Glomerular endothelial cell (primary cell): Measurements from ENCODE around the gene FIBP. TPM values are rescaled to one million over a fixed set of nuclear protein-coding genes. Genes with fewer than 3 reads are reported as not detected.

ENCODE experiments used
- DNase-seq: peaks from one replicate; pipeline ENCODE4 v3.0.0-alpha.2; 2011; ENCODE audit warnings: low read depth, low spot score; ENCODE audit errors: extremely low read depth
- total RNA-seq: library from RNA; depleted of rRNA; stranded (reverse); fragments of >200 nt; gene quantifications from 2 replicates; pipeline ENCODE4 v1.2.3, GENCODE V29; 2015

FIBP gene
- total RNA-seq, 1 donor from 2014 or later: 131 TPM

DNA sequence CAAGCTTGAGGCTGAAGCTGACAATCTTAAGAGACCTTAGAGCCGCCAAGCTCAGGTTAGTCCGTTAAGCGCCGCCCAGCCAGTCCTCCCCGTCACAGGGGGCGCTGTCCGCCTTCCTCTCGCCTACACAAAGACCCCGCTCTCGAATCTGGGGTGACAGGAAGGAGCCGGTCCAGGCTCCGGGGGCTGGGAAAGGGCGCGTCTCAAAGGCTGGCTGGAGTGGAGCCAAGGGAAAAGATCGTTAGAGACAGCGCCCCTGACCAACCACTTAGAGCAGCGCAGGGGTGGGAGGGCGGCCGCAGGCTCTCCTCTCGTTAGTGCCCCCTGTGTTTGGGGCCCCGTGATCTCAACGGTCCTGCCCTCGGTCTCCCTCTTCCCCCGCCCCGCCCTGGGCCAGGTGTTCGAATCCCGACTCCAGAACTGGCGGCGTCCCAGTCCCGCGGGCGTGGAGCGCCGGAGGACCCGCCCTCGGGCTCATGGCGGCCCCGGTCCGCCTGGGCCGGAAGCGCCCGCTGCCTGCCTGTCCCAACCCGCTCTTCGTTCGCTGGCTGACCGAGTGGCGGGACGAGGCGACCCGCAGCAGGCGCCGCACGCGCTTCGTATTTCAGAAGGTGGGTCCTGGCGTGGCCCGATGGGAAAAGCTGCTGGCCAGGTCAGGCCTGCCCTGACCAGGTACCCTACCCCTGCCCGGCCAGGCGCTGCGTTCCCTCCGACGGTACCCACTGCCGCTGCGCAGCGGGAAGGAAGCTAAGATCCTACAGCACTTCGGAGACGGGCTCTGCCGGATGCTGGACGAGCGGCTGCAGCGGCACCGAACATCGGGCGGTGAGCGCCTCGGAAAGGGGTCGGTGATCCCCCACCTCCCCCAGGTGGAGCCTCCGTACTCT lies 27.8 kb downstream of the FIBP start, which contains the start of gene MUS81:
TSS of gene MUS81 (plus strand) at position 156 of the 887 bp plus-strand sequence. CDS start at position 477, 321 bp downstream.
- DNase-seq: no peak

DNA sequence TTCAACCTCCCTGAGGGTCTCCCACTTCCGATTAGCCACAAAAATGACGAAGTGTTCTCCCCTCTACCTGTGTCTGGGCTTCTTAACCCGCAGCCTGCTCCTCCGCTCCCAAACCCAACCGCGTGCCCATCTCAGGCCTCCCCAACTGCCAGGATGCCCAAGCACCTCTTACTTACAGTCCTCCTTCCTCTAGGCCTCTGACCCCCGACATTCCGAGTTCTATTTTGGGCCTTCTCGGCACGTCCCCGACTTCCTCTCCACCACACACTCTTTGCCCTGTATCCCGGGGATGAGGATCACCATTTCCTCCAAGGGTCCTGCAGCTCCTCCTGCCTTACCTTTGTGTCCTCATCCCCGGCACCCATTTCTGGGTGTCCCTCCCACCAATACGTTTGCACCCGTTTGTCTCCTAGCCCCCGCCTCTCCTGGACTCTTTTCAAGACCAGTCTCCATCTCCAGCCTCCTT lies 28.4 kb downstream of the FIBP start:
- peak; percentile 16 for DNase-seq

DNA sequence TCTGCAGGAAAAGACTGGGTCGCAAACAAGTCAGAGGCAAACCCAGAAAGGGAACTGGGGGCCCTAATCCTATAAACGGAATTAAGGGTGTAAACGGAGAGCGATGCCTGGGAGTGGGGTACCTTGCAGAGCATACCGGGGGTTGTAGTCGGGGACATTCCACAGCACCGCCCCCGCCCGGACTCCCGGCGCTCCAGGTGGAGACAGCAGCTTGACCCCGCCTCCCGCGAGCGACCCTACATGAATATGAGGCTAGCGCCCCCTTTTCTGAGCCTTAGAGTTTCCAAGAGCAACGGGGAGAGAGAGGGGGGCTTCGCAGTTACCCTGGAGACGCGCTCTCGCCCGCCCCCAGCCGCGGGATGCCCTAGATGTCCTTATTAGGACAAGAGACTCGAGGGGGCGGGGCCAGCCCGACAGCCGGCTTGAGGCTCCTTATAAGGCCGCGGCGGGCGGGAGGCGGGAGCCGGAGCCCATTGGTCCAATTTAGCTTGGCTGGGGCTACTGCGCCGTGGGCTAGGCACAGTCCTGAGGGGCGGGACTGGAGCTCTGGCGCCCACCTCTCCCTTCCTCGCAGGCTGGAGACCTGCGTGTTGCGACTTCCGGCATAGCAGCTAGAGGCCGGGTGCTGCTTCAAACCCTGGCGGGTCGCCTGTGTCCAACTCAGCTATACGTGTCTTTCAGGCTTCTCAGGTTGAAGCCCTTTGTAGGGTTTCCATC lies 29.0 kb downstream of the FIBP start:
- DNase-seq: peak; percentile 41

DNA sequence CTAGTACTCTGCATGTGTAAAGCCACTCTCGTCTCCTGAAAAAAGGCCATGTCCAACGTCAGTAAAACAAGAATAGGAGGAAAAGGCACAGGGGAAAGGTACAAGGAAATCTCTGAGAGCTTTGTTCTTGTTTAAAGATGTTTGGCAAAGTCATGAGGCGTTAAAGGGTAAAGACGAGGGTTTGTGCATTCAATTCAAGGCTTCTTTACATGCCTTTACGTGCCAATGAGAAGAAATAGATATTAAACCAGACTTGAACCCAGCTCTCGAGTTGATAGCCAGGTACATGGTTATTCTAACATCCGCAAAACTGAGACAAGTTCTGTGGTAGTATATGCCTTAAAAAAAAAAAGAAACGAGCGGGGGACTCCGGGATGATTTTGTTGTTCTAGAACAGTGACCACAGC lies 29.6 kb downstream of the FIBP start:
- DNase-seq: no peak

DNA sequence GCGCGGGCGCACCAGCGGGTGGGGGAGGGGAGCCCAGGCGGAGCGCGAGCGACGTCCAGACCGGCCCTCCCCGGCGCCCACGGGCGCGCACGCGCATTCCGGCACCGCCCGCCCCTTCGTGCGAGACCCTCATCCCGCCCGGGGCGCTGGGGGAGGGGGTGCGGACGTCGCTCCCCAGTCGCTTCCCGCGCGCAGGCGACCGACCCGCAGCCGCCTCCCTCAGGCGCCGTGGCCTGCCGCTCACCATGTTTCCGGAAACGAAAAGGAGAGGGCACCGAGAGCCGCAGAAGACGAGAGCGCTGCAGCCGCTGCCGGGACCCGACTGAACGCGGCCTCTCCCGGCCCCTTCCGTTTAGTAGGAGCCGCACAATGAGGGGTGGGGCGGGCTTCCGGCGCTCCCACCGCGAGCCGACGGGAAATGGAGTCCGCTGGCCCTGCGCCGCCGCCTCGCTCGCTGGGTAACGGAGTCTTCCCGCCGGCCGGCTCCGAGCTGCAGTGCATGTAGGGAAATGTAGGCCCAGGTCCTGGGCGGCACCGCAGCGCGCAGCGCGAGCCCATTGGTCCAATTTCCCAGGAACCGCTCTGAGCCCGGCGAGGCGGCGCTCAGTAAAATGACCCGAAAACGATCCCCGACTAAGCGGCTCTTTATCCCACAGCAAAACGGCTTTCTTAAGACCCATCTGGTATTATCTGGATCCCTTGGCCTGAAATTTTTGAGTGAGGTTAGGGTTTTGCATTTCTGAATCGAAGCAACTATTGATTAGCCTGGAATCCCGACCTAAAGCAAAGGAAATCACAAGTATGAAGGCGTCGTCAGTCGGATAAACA lies 30.2 kb downstream of the FIBP start, which contains the start of gene CFL1:
TSS of gene CFL1 (minus strand) at position 328 of the 828 bp plus-strand sequence. CDS start at position 247, 81 bp downstream.
- no peak for DNase-seq

DNA sequence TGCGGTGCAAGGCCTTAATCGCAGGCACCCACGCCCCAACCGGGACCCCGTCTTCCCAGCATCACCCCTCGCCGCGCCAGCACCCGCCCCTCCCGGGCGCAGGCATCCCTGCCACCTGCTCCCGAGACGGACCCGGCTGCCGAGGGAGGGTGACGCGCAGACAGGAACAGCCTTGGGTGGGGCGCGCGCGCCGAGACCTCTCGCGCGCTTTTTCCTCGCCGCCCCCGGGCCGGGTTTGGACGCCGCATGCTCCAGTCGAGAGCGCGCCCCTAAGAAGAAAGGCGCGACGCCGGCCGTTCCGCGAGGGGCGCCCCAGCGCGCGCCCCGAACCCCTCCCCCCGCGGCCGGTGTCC lies 30.8 kb downstream of the FIBP start:
- DNase-seq: no peak

DNA sequence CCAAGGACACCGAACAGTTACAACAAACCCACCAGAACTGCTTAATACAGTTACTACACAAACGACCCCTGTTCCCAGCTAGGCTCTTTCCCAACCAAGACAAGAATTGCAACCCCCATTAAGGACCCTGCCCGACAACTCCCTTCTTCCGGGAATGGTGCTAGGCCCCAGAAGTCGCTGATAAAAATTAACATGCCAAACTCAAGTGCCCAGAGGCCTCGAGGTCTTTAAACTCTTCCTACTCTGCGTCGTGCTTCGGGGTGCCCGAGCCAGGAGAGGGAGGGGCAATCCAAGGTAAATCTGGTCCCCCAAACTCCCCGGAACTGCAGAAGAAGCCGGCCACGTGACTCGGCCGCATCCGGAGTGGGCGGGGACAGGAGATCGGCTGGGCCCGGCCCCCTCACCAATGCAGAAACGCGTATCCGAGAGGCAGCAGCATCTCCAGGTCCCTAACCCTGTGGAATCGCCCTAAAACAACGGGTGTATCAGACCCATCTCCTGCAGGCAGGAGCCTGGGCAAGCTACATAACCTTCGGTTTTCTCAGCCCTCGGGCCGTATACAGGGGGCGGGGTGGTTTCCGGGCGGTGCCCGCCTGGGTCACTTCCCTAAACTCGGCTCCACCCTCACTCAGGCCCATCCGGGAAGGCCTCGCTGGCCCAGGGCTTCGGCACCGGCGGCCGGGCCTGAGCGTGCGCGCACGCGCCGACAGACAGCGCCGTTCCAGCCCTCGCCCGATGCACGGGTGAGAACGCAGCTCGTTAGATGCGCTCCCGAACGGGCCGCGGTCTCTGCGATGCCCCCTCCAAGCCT lies 31.4 kb downstream of the FIBP start:
- DNase-seq: no peak

DNA sequence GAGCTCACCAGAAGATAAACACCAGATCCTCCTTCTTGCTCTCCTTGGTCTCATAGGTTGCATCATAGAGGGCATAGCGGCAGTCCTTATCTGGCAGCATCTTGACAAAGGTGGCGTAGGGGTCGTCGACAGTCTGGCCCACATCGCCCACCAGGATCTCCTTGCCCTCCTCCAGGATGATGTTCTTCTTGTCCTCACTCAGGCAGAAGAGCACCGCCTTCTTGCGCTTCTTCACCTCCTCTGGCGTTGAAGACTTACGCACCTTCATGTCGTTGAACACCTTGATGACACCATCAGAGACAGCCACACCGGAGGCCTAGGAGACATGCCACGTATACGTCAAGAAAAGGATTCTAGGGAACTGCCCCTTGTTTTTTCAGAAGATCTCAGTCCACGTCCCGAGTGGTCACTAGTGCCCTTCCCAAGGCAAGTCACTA lies 32.3 kb downstream of the FIBP start:
- no peak for DNase-seq

DNA sequence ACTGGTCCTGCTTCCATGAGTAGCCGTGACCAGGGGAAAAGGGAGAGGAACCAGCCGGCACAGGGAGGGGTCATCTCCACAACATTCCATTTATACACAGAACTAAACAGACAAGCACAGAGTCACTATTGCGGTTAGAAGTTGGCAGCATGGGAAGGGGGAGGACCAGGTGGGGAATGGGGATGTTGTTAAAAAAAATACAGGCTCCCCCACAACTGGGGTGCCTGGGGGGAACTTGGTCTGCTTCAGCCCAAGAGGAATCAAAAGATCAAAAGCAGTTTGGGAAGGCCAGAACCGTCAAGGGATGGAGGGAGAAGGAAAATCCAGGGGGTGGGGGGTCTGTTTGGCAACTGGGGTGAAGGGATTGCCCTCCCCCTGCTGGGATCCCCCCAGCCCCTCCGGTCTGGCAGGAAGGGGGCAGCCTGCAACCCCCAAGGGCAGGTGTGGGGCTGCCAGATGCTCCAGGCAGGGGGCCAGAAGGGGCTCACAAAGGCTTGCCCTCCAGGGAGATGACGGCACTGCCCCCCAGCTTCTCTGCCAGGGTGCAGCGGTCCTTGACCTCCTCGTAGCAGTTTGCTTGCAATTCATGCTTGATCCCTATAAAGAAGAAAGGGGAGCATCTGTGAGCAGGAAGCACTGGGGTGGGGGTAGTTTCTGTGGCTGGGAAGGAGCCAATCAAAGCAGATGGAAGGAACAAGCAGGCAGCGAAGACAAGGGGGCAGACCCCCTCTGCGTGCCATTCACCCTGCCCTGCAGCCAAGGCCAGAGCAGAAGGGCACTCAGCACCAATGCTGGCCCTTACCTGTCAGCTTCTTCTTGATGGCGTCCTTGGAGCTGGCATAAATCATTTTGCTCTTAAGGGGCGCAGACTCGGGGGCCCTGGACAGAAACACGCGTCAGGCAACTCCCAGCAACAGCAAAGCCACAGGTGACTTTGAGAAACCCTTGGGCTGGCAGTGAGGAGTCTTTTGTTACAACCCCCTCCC lies 33.1 kb downstream of the FIBP start:
- no peak for DNase-seq

DNA sequence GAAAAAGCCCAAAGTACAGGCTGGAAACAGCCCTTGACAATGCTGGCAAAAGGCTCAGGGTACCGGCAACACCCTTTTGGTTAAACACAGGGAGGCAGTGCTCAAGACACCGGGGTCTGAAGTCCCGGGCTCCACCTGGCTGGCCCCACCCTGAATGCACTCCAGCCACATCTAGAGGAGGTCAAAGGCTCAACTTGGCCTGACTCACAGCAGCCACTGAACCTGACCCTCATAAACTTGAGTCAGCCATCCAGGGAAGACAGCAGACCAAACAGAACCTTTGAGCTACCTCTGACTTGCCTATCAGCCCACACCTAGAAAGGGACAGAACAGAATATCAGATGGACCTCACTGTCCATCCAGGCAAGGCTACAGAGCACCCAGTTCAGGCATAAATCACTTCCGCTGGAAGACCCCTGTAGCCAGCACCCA lies 34.1 kb downstream of the FIBP start:
- DNase-seq: no peak

DNA sequence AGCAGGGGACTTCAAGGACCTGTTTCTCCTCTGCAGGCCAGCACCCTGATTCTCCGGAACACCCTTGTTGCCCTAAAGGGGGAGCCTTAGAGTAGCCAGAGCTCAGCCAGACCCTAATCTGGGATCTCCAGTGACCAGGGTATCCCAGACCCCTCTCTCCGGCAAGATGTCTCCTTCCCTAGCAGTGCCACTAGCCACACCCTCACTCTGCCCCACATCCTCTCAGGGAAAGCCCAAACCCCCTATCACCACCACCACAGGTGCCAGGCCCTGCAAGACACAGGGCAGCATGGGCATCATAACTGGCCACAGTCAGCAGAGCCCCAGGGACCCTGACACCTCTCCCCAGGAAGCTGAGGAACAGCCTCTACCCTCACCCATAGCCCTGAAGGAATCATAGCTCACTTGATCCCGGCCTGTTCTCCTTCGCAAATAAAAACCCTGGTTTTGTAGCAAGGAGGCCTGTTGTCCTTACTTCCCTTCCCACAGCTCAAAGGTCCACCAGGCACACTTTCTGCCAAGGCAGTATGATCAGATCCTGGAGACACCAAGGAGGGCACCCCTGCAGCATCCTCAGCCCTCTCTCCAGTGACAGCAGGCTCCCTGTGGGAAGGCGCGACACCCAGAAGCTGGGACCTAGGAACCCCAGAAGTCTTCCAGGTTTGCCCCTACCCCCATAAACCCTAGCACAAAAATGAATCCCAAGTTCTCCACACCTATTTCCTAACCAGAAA lies 34.9 kb downstream of the FIBP start:
- DNase-seq: no peak

DNA sequence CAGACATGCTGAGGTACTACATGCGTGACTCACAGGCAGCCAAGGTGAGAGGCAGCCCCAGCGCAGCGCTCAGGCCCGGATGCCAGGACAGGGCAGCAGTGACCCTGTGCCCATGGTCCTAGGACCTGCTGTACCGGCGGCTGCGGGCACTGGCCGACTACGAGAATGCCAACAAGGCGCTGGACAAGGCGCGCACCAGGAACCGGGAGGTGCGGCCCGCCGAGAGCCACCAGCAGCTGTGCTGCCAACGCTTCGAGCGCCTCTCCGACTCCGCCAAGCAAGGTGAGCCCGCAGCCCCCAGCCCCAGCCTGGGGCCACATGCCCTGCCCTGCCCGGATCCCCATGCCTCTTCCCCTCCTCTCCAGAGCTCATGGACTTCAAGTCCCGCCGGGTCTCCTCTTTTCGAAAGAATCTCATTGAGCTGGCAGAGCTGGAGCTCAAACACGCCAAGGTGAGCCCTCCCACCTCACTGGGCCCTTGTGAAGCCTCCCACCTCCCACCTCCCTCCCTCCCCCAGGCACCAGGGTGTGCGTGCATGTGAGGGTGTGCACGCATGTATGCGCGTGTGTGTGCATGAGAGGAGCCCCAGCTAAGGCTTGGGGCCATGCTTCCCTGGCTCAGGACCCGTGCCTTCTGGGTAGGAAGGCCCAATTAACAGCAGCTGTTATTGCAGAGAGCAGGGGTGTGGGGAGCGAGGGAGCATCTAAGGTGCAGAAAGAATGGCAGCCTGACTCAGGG lies 35.6 kb downstream of the FIBP start:
- DNase-seq: no peak

DNA sequence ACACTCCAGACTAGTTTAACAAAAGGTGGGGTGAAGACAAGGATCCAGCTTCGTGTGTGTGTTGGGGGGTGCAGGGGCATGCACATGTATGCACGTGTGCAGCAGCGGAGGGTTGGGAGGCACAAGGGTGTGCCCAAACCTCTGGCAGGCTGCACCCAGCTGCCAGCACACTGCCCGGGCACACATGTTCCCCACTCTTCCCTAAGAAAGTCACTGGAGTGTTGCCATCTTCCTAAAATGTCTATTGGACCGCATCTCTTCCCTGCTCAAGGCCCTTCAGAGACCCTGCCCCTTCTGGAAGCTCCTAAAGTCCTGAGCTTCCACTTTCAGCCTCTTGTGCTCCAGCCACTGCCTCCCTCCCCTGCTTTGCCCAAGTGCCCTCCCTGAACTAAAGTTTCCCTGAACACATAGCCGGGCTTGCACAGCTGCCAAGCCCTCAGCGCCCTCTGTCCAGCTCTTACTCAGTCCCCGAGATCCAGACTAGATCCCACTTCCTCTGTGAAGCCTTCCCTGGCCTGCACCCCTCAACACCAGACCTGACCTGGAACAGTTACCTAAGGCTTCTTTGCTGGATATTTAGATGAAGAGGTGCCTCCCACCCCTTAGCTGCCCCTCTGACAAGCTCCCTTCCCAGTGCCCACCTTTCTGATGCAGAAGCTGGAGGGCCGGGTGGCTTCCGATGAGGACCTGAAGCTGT lies 36.3 kb downstream of the FIBP start:
- no peak for DNase-seq

DNA sequence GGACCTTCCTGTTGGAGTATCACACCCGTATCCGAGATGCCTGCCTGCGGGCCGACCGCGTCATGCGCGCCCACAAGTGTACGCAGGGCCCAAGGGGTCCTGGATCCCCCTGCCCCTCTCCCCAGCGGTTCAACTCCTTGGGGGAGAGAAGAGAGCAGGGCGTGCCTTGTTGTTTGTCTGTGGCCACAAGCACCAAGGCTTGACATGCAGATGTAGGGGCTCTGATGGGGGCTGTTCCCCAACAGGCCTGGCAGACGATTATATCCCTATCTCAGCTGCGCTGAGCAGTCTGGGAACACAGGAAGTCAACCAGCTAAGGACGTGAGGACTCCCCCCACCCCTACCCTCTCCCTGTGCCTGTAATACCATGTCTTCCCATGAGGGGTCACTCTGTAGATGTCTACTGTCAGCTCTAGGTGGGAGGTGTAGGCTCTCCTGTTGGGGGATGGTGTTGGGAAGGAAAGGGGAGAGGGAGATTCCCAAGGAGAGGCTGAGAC lies 37.1 kb downstream of the FIBP start:
- DNase-seq: no peak

DNA sequence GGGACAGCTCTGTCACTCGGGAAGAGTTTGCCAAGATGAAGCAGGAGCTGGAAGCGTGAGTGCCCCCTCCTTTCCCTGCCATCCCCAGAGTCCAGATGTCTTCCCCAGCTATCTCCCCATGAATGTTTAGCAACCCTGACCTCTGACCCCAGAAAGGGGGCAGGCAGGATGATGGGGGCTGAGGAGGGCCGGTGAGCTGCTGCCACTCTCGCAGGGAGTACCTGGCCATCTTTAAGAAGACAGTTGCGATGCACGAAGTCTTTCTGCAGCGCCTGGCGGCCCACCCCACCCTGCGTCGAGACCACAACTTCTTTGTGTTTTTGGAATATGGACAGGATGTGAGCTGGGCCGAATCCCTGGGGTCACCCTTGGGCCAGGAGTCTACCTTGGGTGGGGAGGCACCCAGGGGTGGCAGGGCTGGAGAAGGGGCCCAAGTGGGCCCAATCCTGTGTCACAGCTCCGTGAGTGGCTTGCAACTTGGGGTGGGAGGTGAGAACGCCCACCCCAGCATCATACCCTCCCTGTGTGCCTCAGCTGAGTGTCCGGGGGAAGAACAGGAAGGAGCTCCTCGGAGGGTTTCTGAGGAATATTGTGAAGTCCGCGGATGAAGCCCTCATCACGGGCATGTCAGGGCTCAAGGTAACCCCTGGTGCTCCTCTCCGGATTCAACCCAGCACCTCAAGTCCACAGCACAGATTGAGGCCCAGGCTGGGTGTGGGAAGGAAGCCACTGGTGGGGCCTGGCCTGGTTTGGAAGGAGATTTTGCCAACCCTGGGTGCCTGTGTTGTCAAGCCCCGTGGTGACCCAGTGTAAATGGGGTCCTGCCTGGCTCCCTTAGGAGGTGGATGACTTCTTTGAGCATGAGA lies 37.8 kb downstream of the FIBP start:
- no peak for DNase-seq

DNA sequence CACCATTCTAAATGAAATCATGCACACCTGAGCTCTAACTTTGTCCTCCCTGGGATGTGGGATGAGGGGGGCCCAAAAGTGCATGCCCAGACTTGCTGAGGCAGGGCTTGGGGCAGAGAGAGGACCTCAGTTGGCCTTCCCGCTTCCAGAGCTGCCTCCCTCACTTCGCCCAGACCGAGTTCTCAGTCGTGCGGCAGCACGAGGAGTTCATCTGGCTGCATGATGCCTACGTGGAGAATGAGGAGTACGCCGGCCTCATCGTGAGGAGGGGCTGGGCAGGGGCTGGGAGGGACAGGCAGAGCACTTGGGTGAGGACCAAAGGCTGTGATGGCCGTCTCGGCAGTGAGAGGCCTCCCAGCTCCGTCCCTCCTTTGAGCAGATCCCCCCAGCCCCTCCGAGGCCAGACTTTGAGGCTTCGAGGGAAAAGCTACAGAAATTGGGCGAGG lies 38.5 kb downstream of the FIBP start:
- no peak for DNase-seq
